Tibial nerve (tissue), 4 donors: ENCODE measurements around the gene PTPDC1. TPM values are rescaled to one million over a fixed set of nuclear protein-coding genes. Genes with fewer than 3 reads are reported as not detected.
A peak's percentile ranks its signal among the peaks of the same experiment; 100 is the strongest.
"Not testable (repeated sequence)": the region's sequence is repeated elsewhere in the genome, so short reads cannot be mapped to it uniquely, and the experiment has no call there.

ENCODE experiments used
- DNase-seq, 2 donors: peaks; one replicate each; pipeline ENCODE4 v3.0.0-alpha.2; 2019; ENCODE audit warnings: low spot score in 2 of 2
- H3K27ac ChIP-seq, 4 donors: fragments of 200-600 bp; sonication (generic) in 3 of 4; one replicate each; pipeline ENCODE4 v1.5.1; 2017 to 2019; ENCODE audit warnings: mild to moderate bottlenecking in 1 of 4
- H3K27me3 ChIP-seq, 2 donors: fragments of 200-600 bp; sonication (generic) in 1 of 2; one replicate each; pipeline versions ENCODE4 v1.5.1 to v1.6.0; 2017 to 2019
- H3K36me3 ChIP-seq, 3 donors: fragments of 200-600 bp; sonication (generic); one replicate each; pipeline ENCODE4 v1.5.1; 2018 to 2019
- H3K4me1 ChIP-seq, 4 donors: fragments of 200-600 bp; sonication (generic) in 3 of 4; one replicate each; pipeline ENCODE4 v1.5.1; 2017 to 2019
- H3K4me3 ChIP-seq, 4 donors: fragments of 200-600 bp; sonication (generic) in 3 of 4; one replicate each; pipeline ENCODE4 v1.5.1; 2017 to 2019; ENCODE audit warnings: mild to moderate bottlenecking in 1 of 4, moderate library complexity in 1 of 4
- H3K9me3 ChIP-seq, 4 donors: fragments of 200-600 bp; sonication (generic) in 3 of 4; one replicate each; pipeline ENCODE4 v1.5.1; 2017 to 2019
- CTCF ChIP-seq, 5 experiments: fragments of 200-600 bp in 3 of 5; fragments of 450-650 bp in 2 of 5; sonication (generic) in 3 of 5; IDR thresholded peaks; one replicate each; pipeline ENCODE4 v1.5.1; 2016 to 2019; ENCODE audit warnings: antibody characterized with exemption in 5 of 5, mild to moderate bottlenecking in 3 of 5, moderate library complexity in 2 of 5
- EP300 ChIP-seq, 2 donors: sonication (generic); formaldehyde crosslinking; IDR thresholded peaks; one replicate each; pipeline ENCODE4 v1.6.1; 2017; ENCODE audit warnings: antibody characterized with exemption in 2 of 2, mild to moderate bottlenecking in 1 of 2
- POLR2A ChIP-seq, 2 donors: fragments of 450-650 bp; IDR thresholded peaks; one replicate each; pipeline ENCODE4 v1.6.1; 2017; ENCODE audit warnings: antibody characterized with exemption in 2 of 2, mild to moderate bottlenecking in 2 of 2, moderate library complexity in 2 of 2
- WGBS, 2 donors: methylation state at CpG; one replicate each; pipeline ENCODE4 v1.1.5; 2018; 5-methylcytosine and 5-hydroxymethylcytosine counted together
- total RNA-seq, 4 donors: library from RNA; depleted of rRNA; stranded (reverse); fragments of >200 nt; gene quantifications; one replicate each; pipeline ENCODE4 v1.1.0, GENCODE V29; 2016

The PTPDC1 gene
- total RNA-seq, 4 donors from 2014 or later, result 43.8 to 80.2 (median 65.3) TPM

- H3K27me3 ChIP-seq, result no peaks in the 10 kb centered on the region
- TF ChIP-seq EP300 (IDR thresholded peaks at IDR 0.05) (no peak), POLR2A (IDR thresholded peaks at IDR 0.05) (no peak), CTCF (IDR thresholded peaks at IDR 0.05) (no peak)
- peak overlapping the region; percentile 13 to 92 (median 56) for H3K27ac ChIP-seq
- 22 to 31% methylated on average over 3 of the region's 3 CpGs for WGBS, 2 donors
- no peak for DNase-seq
- peaks cover 0 to 44% (median 9%) of the 10 kb centered on the region in 4 donors for H3K4me1 ChIP-seq
- H3K4me3 ChIP-seq, result peak overlapping the region in 1 of 4 donors; percentile 51
- H3K36me3 ChIP-seq, result no peaks in the 10 kb centered on the region
- H3K9me3 ChIP-seq, result no peaks in the 10 kb centered on the region
Measured at GRCh38 chr9:94086486-94087345, 2.5 kb downstream of the PTPDC1 start.

DNA sequence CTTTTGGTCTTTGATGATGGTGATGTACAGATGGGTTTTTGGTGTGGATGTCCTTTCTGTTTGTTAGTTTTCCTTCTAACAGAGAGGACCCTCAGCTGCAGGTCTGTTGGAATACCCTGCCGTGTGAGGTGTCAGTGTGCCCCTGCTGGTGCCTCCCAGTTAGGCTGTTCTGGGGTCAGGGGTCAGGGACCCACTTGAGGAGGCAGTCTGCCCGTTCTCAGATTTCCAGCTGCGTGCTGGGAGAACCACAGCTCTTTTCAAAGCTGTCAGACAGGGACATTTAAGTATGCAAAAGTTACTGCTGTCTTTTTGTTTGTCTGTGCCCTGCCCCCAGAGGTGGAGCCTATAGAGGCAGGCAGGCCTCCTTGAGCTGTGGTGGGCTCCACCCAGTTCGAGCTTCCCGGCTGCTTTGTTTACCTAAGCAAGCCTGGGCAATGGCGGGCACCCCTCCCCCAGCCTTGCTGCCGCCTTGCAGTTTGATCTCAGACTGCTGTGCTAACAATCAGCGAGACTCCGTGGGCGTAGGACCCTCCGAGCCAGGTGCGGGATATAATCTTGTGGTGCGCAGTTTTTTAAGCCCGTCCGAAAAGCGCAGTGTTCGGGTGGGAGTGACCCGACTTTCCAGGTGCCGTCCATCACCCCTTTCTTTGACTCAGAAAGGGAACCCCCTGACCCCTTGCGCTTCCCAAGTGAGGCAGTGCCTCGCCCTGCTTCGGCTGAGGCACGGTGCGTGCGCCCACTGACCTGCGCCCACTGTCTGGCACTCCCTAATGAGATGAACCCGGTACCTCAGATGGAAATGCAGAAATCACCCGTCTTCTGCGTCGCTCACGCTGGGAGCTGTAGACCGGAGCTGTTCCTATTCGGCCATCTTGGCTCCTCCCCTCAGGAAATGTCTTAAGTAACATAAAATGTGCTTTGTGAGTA lies 10.2 kb downstream of the PTPDC1 start:
- DNase-seq, H3K4me1 ChIP-seq, H3K9me3 ChIP-seq, H3K4me3 ChIP-seq, H3K27me3 ChIP-seq, H3K27ac ChIP-seq: not testable (repeated sequence)
- WGBS, 2 donors, result 86 to 90% methylated on average over 27 of the region's 33 CpGs
- H3K36me3 ChIP-seq, result peaks cover 0 to 35% (median 2%) of the 10 kb centered on the region in 3 donors

- no peaks in the 10 kb centered on the region for H3K27me3 ChIP-seq
- H3K27ac ChIP-seq, result no peak overlapping the region
- H3K9me3 ChIP-seq, result no peaks in the 10 kb centered on the region
- H3K4me1 ChIP-seq, result peaks cover 0 to 10% (median 0%) of the 10 kb centered on the region in 4 donors
- H3K36me3 ChIP-seq, result peaks cover 0 to 42% (median 2%) of the 10 kb centered on the region in 3 donors
- H3K4me3 ChIP-seq, result no peak overlapping the region
- DNase-seq, result no peak
- WGBS, 2 donors, result 91 to 92% methylated on average over 9 of the region's 9 CpGs
- TF ChIP-seq POLR2A (IDR thresholded peaks at IDR 0.05), result no peak
- no peak for TF ChIP-seq EP300 (IDR thresholded peaks at IDR 0.05)
- TF ChIP-seq CTCF (IDR thresholded peaks at IDR 0.05), result no peak
Measured at GRCh38 chr9:94096819-94097577, 12.7 kb downstream of the PTPDC1 start.

DNA sequence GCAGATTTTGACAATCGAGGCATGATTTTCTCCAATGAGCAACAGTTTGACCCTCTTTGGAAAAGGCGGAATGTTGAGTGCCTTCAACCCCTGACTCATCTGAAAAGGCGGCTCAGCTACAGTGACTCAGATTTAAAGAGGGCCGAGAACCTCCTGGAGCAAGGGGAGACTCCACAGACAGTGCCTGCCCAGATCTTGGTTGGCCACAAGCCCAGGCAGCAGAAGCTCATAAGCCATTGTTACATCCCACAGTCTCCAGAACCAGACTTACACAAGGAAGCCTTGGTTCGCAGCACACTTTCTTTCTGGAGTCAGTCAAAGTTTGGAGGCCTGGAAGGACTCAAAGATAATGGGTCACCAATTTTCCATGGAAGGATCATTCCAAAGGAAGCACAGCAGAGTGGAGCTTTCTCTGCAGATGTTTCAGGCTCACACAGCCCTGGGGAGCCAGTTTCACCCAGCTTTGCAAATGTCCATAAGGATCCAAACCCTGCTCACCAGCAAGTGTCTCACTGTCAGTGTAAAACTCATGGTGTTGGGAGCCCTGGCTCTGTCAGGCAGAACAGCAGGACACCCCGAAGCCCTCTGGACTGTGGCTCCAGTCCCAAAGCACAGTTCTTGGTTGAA lies 13.6 kb downstream of the PTPDC1 start:
- H3K4me3 ChIP-seq, result no peak overlapping the region
- no peak for DNase-seq
- H3K9me3 ChIP-seq, result no peaks in the 10 kb centered on the region
- WGBS, 2 donors, result 52 to 61% methylated on average over 6 of the region's 6 CpGs
- H3K4me1 ChIP-seq, result peaks cover 0 to 10% (median 0%) of the 10 kb centered on the region in 4 donors
- peaks cover 0 to 46% (median 2%) of the 10 kb centered on the region in 3 donors for H3K36me3 ChIP-seq
- H3K27ac ChIP-seq, result peak overlapping the region in 1 of 4 donors; percentile 60
- H3K27me3 ChIP-seq, result no peaks in the 10 kb centered on the region
- TF ChIP-seq CTCF (IDR thresholded peaks at IDR 0.05) (no peak), POLR2A (IDR thresholded peaks at IDR 0.05) (no peak), EP300 (IDR thresholded peaks at IDR 0.05) (no peak)
